GM12891 (cell line): ENCODE results near the gene FEM1C.

Source experiments
- PAX5 ChIP-seq: IDR thresholded peaks from 2 replicates; pipeline ENCODE4 v1.6.1; 2011; ENCODE audit warnings: low read length, moderate library complexity, mild to moderate bottlenecking; ENCODE audit not compliant: insufficient read depth, severe bottlenecking
- POLR2A ChIP-seq: IDR thresholded peaks from 2 replicates; pipeline ENCODE4 v1.6.1; 2011; ENCODE audit warnings: low read depth, low read length, control low read depth
- POLR2AphosphoS5 ChIP-seq: IDR thresholded peaks from 2 replicates; pipeline ENCODE4 v1.6.1; 2011; ENCODE audit warnings: low read depth, low read length, control low read depth
- POU2F2 ChIP-seq: IDR thresholded peaks from 2 replicates; pipeline ENCODE4 v1.6.1; 2011; ENCODE audit warnings: low read depth, mild to moderate bottlenecking, control low read depth, low read length, moderate library complexity
- SPI1 ChIP-seq: IDR thresholded peaks from 2 replicates; pipeline ENCODE4 v1.6.1; 2011; ENCODE audit warnings: low read depth, low read length, control low read depth
- TAF1 ChIP-seq: IDR thresholded peaks from 2 replicates; pipeline ENCODE4 v1.6.1; 2011; ENCODE audit warnings: low read depth, low read length, control low read depth

DNA sequence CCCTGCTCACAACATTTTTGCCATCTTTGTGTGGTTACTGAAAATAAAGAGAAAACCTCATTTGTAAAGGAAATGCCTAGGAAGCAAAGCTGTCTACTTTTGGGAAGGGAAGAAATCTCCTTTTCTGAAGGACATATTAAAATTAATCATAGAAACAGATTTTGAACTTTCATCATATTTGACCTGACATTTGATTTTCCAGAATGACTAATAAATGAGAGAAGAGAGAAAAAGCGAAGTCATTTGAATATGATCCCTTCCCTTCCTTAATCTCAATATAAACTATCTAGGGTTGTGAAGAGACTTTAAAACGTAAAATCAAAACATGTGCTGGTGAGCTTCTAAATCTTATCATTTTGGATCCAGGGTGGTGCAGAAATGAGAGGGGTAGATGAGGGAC, 66.3 kb downstream of the FEM1C start:
- no peak for TF ChIP-seq TAF1
- no peak for TF ChIP-seq POLR2AphosphoS5
- TF ChIP-seq POLR2A = no peak
- TF ChIP-seq SPI1 = no peak
- TF ChIP-seq PAX5 = no peak
- TF ChIP-seq POU2F2 = no peak
